ENCODE results near the gene LSP1. TPM values are rescaled to one million over a fixed set of nuclear protein-coding genes. Genes with fewer than 3 reads are reported as not detected.

The LSP1 gene
- total RNA-seq, 1 experiment from 2014 or later = not detected

DNA sequence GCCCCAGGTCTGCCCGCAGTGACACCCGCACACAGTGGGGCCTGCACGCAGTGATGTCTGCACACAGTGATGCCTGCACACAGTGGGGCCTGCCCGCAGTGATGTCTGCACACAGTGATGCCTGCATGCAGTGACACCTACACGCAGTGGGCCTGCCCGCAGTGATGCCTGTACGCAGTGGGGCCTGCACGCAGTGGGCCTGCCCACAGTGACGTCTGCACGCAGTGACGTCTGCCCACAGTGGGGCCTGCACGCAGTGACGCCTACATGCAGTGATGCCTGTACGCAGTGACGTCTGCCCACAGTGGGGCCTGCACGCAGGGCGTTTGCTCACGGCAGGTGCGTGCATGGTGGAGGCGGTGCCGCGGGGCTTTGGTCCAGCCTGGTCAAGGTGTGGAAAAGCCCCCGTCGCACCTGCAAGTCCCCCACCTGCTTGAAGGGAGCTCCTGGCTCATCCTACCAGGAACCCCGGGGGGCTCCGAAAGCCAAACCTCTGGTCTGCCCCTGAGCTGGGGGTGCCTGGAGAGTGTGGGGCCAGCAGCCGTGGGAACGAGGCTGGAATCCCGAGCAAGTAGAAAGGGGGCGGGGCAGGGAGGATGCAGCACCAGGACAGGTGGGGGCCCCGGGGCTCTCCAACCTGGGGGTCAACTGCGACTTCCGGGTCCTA lies 27.0 kb upstream of the LSP1 start:
- H3K4me3 ChIP-seq (ENCODE audit: low read depth, low read length, poor library complexity, severe bottlenecking) = no peak overlapping the region
- H3K36me3 ChIP-seq (ENCODE audit: insufficient read depth, low read length, poor library complexity, severe bottlenecking) = no peaks in the 10 kb centered on the region
- no peaks in the 10 kb centered on the region for H3K4me1 ChIP-seq (ENCODE audit: insufficient read depth, low read length, poor library complexity, severe bottlenecking)
- DNase-seq (ENCODE audit: low spot score) = no peak
- peaks cover 19% of the 10 kb centered on the region for H3K27me3 ChIP-seq (replicated peaks; ENCODE audit: insufficient read depth, low read depth, low read length, poor library complexity)
- H3K9me3 ChIP-seq (ENCODE audit: low read depth, low read length, poor library complexity, severe bottlenecking) = no peaks in the 10 kb centered on the region
- CTCF ChIA-PET = no interaction called here
- TF ChIP-seq EZH2 (IDR thresholded peaks at IDR 0.05; ENCODE audit: borderline replicate concordance, low read depth, low read length, poor library complexity, severe bottlenecking) = no peak
- TF ChIP-seq, protein P1, sequence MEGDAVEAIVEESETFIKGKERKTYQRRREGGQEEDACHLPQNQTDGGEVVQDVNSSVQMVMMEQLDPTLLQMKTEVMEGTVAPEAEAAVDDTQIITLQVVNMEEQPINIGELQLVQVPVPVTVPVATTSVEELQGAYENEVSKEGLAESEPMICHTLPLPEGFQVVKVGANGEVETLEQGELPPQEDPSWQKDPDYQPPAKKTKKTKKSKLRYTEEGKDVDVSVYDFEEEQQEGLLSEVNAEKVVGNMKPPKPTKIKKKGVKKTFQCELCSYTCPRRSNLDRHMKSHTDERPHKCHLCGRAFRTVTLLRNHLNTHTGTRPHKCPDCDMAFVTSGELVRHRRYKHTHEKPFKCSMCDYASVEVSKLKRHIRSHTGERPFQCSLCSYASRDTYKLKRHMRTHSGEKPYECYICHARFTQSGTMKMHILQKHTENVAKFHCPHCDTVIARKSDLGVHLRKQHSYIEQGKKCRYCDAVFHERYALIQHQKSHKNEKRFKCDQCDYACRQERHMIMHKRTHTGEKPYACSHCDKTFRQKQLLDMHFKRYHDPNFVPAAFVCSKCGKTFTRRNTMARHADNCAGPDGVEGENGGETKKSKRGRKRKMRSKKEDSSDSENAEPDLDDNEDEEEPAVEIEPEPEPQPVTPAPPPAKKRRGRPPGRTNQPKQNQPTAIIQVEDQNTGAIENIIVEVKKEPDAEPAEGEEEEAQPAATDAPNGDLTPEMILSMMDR (conservative IDR thresholded peaks at IDR 0.05; ENCODE audit: low read depth, low read length) = no peak
- POLR2A ChIA-PET (ENCODE audit: low non-redundant PET) = no interaction called here
- no peak overlapping the region for H3K27ac ChIP-seq (ENCODE audit: low read depth, low read length, poor library complexity, severe bottlenecking)
- intact Hi-C loops (cut with micrococcal nuclease; ENCODE audit: unreplicated experiment) = no loop called here
- no TSS peak for BruUV-seq (replicated peaks)

DNA sequence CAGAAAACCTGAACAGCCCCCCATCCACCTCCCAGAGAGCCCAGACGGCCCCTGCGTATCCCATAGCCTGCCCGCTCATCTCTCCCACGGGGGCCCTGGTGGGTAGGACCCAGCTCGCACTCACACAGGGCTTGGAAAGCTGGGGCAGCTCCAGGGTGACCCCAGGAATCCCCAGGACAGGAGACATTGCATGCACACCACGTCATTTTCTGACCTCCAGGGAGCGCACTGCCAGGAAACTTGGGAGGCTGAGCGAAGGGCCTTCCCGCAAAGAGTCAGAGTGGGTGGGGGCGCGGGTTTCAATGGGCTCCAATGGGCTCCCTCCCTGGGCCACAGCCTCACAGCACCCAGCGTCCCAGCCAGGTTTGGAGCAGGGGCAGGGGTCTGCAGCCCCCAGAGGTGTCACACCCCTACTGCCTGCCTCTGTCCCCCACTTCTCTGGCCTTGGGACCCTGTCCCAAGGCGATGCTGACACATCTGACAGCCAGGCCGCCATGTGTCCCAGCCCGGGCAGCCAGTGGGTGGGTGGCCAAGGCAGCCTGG lies 26.3 kb upstream of the LSP1 start:
- no peaks in the 10 kb centered on the region for H3K4me1 ChIP-seq (ENCODE audit: insufficient read depth, low read length, poor library complexity, severe bottlenecking)

DNA sequence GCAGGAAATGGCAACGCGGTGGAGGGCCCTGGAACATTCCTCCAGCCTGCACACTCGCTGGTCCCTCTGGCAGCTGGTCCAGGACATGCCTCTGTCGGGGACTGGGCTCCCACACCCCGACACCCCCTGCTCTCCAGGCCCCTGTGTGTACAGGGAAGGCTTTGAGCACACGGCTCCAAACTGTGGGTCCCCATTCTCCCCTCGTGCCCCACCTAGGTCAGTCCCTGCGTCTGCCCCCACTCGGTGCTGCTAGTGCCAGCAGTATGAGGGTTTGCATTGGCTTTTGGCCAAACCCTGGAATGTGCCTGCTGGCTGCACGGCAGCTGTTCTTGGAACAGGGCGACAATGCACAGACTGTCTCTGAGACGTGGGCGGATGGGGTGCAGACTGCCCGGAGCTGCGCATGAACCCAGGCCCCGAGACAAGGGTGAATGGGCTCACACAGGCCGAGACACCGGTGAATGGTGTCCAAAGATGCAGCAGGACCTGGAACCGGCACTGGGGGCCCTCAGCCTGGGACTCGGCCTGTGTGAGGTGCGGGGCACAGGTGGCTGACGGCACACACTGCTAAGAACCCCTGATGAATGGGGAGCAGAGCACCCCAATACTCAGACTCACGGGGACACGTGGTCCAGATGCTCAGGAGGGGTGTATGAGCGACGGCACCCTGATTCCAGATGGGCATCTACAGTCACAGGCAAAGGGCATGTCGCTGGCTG lies 25.6 kb upstream of the LSP1 start:
- Histone ChIP-seq H3K27me3 (replicated peaks; ENCODE audit: insufficient read depth, low read depth, low read length, poor library complexity) (peaks cover 20% of the 10 kb centered on the region), H3K36me3 (ENCODE audit: insufficient read depth, low read length, poor library complexity, severe bottlenecking) (no peaks in the 10 kb centered on the region), H3K4me3 (ENCODE audit: low read depth, low read length, poor library complexity, severe bottlenecking) (no peak overlapping the region), H3K4me1 (ENCODE audit: insufficient read depth, low read length, poor library complexity, severe bottlenecking) (no peaks in the 10 kb centered on the region), H3K27ac (ENCODE audit: low read depth, low read length, poor library complexity, severe bottlenecking) (no peak overlapping the region), H3K9me3 (ENCODE audit: low read depth, low read length, poor library complexity, severe bottlenecking) (no peaks in the 10 kb centered on the region)
- ChIA-PET POLR2A (ENCODE audit: low non-redundant PET) (no interaction called here), CTCF (no interaction called here)
- TF ChIP-seq EZH2 (IDR thresholded peaks at IDR 0.05; ENCODE audit: borderline replicate concordance, low read depth, low read length, poor library complexity, severe bottlenecking) = no peak
- TF ChIP-seq, protein P1 (conservative IDR thresholded peaks at IDR 0.05; ENCODE audit: low read depth, low read length) = no peak
- no TSS peak for BruUV-seq (replicated peaks)
- DNase-seq (ENCODE audit: low spot score) = peak; percentile 60
- intact Hi-C loops (cut with micrococcal nuclease; ENCODE audit: unreplicated experiment) = no loop called here

More for the DNA sequence above, 26.3 kb upstream of the LSP1 start:
- no peaks in the 10 kb centered on the region for H3K9me3 ChIP-seq (ENCODE audit: low read depth, low read length, poor library complexity, severe bottlenecking)
- no peak for DNase-seq (ENCODE audit: low spot score)
- TF ChIP-seq, protein P1 (conservative IDR thresholded peaks at IDR 0.05; ENCODE audit: low read depth, low read length) = no peak
- TF ChIP-seq EZH2 (IDR thresholded peaks at IDR 0.05; ENCODE audit: borderline replicate concordance, low read depth, low read length, poor library complexity, severe bottlenecking) = no peak
- no peak overlapping the region for H3K27ac ChIP-seq (ENCODE audit: low read depth, low read length, poor library complexity, severe bottlenecking)
- no TSS peak for BruUV-seq (replicated peaks)
- H3K27me3 ChIP-seq (replicated peaks; ENCODE audit: insufficient read depth, low read depth, low read length, poor library complexity) = peaks cover 20% of the 10 kb centered on the region
- no peak overlapping the region for H3K4me3 ChIP-seq (ENCODE audit: low read depth, low read length, poor library complexity, severe bottlenecking)
- intact Hi-C loops (cut with micrococcal nuclease; ENCODE audit: unreplicated experiment) = no loop called here
- ChIA-PET POLR2A (ENCODE audit: low non-redundant PET) (no interaction called here), CTCF (no interaction called here)
- no peaks in the 10 kb centered on the region for H3K36me3 ChIP-seq (ENCODE audit: insufficient read depth, low read length, poor library complexity, severe bottlenecking)

Measured in A673 (cell line).